A673 (cell line): ENCODE measurements around the gene LHFPL2. TPM values are rescaled to one million over a fixed set of nuclear protein-coding genes. Genes with fewer than 3 reads are reported as not detected.

Experiments used
- BruUV-seq: library from RNA; stranded (reverse); fragments of 400-500 nt; replicated peaks from 2 replicates; lab custom pipeline; 2021; lab: Mats Ljungman, UMichigan
- CTCF ChIA-PET: fragments of 300-600 bp; sonication (Branson Sonifier 250); formaldehyde crosslinking; loops from one replicate; lab custom pipeline; 2022; ENCODE audit warnings: antibody characterized with exemption; lab: Charles Lee
- POLR2A ChIA-PET: fragments of 300-600 bp; sonication (Branson Sonifier 250); formaldehyde crosslinking; loops from one replicate; lab custom pipeline; 2022; ENCODE audit warnings: antibody characterized with exemption; ENCODE audit not compliant: low non-redundant PET; lab: Charles Lee
- DNase-seq: peaks from one replicate; pipeline ENCODE4 v3.0.0-alpha.2; 2015; ENCODE audit warnings: low spot score
- H3K27ac ChIP-seq: fragments of 200-600 bp; sonication (generic); 2 replicates; pipeline ENCODE4 v1.5.1; 2016; ENCODE audit warnings: mixed run types, low read depth, mild to moderate bottlenecking, mixed read lengths, antibody characterized with exemption, low read length; ENCODE audit not compliant: poor library complexity, severe bottlenecking
- H3K27me3 ChIP-seq: fragments of 200-600 bp; sonication (generic); replicated peaks from 2 replicates; pipeline ENCODE4 v1.6.1; 2017; ENCODE audit warnings: mixed run types, low read depth, mild to moderate bottlenecking, mixed read lengths, antibody characterized with exemption, low read length; ENCODE audit not compliant: insufficient read depth, poor library complexity
- H3K36me3 ChIP-seq: fragments of 200-600 bp; sonication (generic); 2 replicates; pipeline ENCODE4 v1.6.1; 2016; ENCODE audit warnings: mixed run types, mild to moderate bottlenecking, mixed read lengths, antibody characterized with exemption, low read length; ENCODE audit not compliant: insufficient read depth, poor library complexity, severe bottlenecking
- H3K4me1 ChIP-seq: fragments of 200-600 bp; sonication (generic); 2 replicates; pipeline ENCODE4 v1.6.1; 2017; ENCODE audit warnings: mixed run types, mild to moderate bottlenecking, mixed read lengths, antibody characterized with exemption, low read length; ENCODE audit not compliant: insufficient read depth, poor library complexity, severe bottlenecking
- H3K4me3 ChIP-seq: fragments of 200-600 bp; sonication (generic); 2 replicates; pipeline ENCODE4 v1.5.1; 2016; ENCODE audit warnings: low read depth, mixed run types, mild to moderate bottlenecking, mixed read lengths, low read length; ENCODE audit not compliant: poor library complexity, severe bottlenecking
- H3K9me3 ChIP-seq: fragments of 200-600 bp; sonication (generic); 2 replicates; pipeline ENCODE4 v1.6.1; 2016; ENCODE audit warnings: mixed run types, low read depth, mild to moderate bottlenecking, mixed read lengths, antibody characterized with exemption, low read length; ENCODE audit not compliant: poor library complexity, severe bottlenecking
- EZH2 ChIP-seq: fragments of 200-600 bp; sonication (generic); IDR thresholded peaks from 2 replicates; pipeline ENCODE4 v1.6.1; 2017; ENCODE audit warnings: borderline replicate concordance, low read depth, mild to moderate bottlenecking, mixed read lengths, antibody characterized with exemption, low read length; ENCODE audit not compliant: poor library complexity, severe bottlenecking
- intact Hi-C: fragments of 100-400 bp; cut with micrococcal nuclease; formaldehyde crosslinking; loops from one replicate; pipeline ENCODE4 v1.10.0; 2022; ENCODE audit not compliant: unreplicated experiment
- total RNA-seq: library from RNA; stranded (reverse); gene quantifications from 2 replicates; pipeline ENCODE4 v1.2.3, GENCODE V29; 2021
- TF ChIP-seq, protein P1 (sequence below): fragments of 300-800, 200-600 bp; sonication (generic); conservative IDR thresholded peaks from 2 replicates; pipeline ENCODE4 v1.5.1; 2017; ENCODE audit warnings: low read depth, mild to moderate bottlenecking, antibody characterized with exemption, low read length, moderate library complexity, mixed read lengths

Gene LHFPL2
- total RNA-seq, 1 experiment from 2014 or later, result 6.2 TPM

DNA sequence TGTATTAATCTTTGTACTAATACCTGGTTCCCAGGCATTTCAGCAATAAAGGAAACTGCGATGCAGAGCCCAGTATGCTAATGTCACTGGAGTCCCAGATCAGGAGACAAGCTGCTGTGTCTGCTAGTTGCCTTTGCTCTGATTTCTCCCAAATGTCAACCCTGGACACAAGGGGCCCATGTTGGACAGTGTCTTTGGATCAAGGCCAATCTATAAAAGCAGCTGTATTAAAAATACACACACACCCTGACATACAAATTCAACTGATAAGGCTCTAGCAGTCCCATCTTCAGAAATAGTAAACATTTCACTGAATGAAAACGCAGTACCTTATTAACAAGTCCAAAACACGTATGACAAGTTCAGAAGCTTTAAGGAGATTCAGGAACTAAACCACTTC, 18.9 kb downstream of the LHFPL2 start:
- intact Hi-C loops, result loop anchor here (10.0 kb wide), 2 partner anchors 155 to 305 kb away; no protein-coding TSS in a partner anchor
- H3K4me1 ChIP-seq, result no peaks in the 10 kb centered on the region
- POLR2A ChIA-PET, result no interaction called here

DNA sequence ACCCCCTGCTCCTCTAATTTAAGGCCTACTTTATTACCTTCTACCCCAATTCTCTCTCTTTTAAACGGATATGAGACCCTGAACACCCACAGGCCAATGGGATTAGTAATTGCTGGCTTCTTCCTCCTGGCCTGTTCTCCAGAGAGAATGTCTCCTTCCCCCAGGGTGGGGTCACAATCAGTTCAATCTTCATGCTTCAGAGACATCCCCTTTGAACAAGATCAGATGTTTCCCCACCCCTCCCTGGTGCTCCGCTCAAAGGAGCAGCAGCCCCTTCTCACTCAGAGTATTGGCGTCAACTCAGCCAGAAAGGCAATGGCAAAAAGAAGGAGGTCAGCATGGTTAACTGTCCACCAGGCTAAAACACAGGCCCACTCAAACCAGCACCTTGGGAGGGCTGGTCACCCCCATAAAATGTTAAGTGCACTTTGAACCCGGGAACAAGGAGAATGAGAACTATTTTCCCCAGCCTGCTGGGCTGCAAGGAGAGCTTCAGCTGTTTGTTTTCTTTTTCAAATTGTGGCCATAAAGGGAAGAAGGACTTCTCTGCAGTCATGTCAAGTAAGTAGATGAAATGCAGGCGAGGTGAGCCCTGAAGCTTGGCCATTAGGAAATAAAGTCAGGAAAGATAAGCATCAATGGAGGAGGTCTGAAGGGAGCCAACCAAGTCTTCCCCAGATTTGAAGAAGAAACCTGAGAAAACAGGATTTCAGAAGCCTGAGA, 20.1 kb downstream of the LHFPL2 start:
- TF ChIP-seq, protein P1, sequence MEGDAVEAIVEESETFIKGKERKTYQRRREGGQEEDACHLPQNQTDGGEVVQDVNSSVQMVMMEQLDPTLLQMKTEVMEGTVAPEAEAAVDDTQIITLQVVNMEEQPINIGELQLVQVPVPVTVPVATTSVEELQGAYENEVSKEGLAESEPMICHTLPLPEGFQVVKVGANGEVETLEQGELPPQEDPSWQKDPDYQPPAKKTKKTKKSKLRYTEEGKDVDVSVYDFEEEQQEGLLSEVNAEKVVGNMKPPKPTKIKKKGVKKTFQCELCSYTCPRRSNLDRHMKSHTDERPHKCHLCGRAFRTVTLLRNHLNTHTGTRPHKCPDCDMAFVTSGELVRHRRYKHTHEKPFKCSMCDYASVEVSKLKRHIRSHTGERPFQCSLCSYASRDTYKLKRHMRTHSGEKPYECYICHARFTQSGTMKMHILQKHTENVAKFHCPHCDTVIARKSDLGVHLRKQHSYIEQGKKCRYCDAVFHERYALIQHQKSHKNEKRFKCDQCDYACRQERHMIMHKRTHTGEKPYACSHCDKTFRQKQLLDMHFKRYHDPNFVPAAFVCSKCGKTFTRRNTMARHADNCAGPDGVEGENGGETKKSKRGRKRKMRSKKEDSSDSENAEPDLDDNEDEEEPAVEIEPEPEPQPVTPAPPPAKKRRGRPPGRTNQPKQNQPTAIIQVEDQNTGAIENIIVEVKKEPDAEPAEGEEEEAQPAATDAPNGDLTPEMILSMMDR, result no peak
- no peak for TF ChIP-seq EZH2
- no TSS peak for BruUV-seq
- ChIA-PET POLR2A (interaction anchor here (0.6 kb wide), 1 partner anchor 56 kb away, joined by 3 read pairs; no protein-coding TSS in a partner anchor), CTCF (no interaction called here)
- H3K27ac ChIP-seq, result no peak overlapping the region
- H3K36me3 ChIP-seq, result no peaks in the 10 kb centered on the region
- H3K4me3 ChIP-seq, result no peak overlapping the region
- no peaks in the 10 kb centered on the region for H3K4me1 ChIP-seq
- no peak for DNase-seq
- intact Hi-C loops, result no loop called here
- no peaks in the 10 kb centered on the region for H3K9me3 ChIP-seq
- no peaks in the 10 kb centered on the region for H3K27me3 ChIP-seq

More for the DNA sequence above, 18.9 kb downstream of the LHFPL2 start:
- Histone ChIP-seq H3K27ac (no peak overlapping the region), H3K27me3 (no peaks in the 10 kb centered on the region), H3K4me3 (no peak overlapping the region), H3K36me3 (no peaks in the 10 kb centered on the region), H3K9me3 (no peaks in the 10 kb centered on the region)
- no peak for DNase-seq
- TF ChIP-seq, protein P1, result no peak
- no peak for TF ChIP-seq EZH2
- BruUV-seq, result no TSS peak
- CTCF ChIA-PET, result no interaction called here

DNA sequence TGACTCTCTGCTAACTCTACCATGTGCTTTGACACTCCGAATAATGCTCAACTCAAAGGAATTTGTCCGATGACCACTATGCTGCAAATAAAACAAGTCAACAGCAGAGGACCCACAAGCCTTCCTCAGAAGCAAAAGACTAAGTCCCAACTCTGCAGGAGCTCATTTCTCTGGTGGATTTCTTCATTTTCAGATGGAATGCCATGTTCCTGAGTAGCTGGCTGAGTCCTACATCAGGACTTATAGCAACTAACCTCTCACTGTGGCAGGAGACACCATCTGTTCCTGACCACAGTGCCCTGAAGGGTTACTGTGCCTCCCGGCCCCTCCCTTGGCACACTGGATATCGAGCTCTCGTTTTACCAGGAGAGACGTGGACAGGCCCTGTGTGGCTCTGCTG, 20.8 kb downstream of the LHFPL2 start:
- BruUV-seq, result no TSS peak

More for the DNA sequence above, 20.8 kb downstream of the LHFPL2 start:
- intact Hi-C loops, result no loop called here
- ChIA-PET POLR2A (interaction anchor here (0.6 kb wide), 1 partner anchor 55 kb away, joined by 3 read pairs; no protein-coding TSS in a partner anchor), CTCF (no interaction called here)
- Histone ChIP-seq H3K9me3 (no peaks in the 10 kb centered on the region), H3K4me1 (no peaks in the 10 kb centered on the region), H3K4me3 (no peak overlapping the region), H3K27ac (no peak overlapping the region), H3K27me3 (no peaks in the 10 kb centered on the region), H3K36me3 (no peaks in the 10 kb centered on the region)
- DNase-seq, result no peak
- TF ChIP-seq, protein P1, result no peak
- no peak for TF ChIP-seq EZH2
